H1 (cell line): ENCODE measurements around the gene KPNA4. TPM values are rescaled to one million over a fixed set of nuclear protein-coding genes. Genes with fewer than 3 reads are reported as not detected.

ENCODE experiments used
- CTCF ChIA-PET: fragments of 300-600 bp; sonication (Branson Sonifier 250); formaldehyde crosslinking; loops from one replicate; lab custom pipeline; 2021; ENCODE audit not compliant: partially characterized antibody; lab: Charles Lee
- POLR2A ChIA-PET: fragments of 300-600 bp; sonication (Branson Sonifier 250); formaldehyde crosslinking; loops from one replicate; lab custom pipeline; 2021; ENCODE audit warnings: inconsistent platforms; ENCODE audit not compliant: partially characterized antibody; lab: Charles Lee
- DNase-seq, 2 experiments: peaks; one replicate each; pipeline versions ENCODE4 v3.0.0 to v3.0.0-alpha.2; 2010 to 2022; ENCODE audit warnings: low spot score in 2 of 2, low read depth in 1 of 2, mixed read lengths in 1 of 2
- FAIRE-seq: peaks from 2 replicates; lab custom pipeline; 2011; peaks lifted over from hg19 to GRCh38; lab: Jason Lieb, UNC
- H2AFZ ChIP-seq: 2 replicates; pipeline ENCODE4 v1.8.1; 2012; ENCODE audit warnings: low read length, inconsistent platforms
- H2AK5ac ChIP-seq: 2 replicates; pipeline ENCODE4 v1.6.1; 2013; ENCODE audit warnings: low read depth, low read length
- H2BK120ac ChIP-seq: replicated peaks from 2 replicates; pipeline ENCODE3; 2013; ENCODE audit warnings: low read depth, low read length, inconsistent platforms
- H2BK12ac ChIP-seq: 2 replicates; pipeline ENCODE4 v1.6.1; 2013; ENCODE audit warnings: low read depth, low read length
- H2BK15ac ChIP-seq: 2 replicates; pipeline ENCODE4 v1.6.1; 2013; ENCODE audit warnings: low read length
- H2BK20ac ChIP-seq: 2 replicates; pipeline ENCODE4 v1.6.1; 2013; ENCODE audit warnings: low read length
- H2BK5ac ChIP-seq: 2 replicates; pipeline ENCODE4 v1.6.1; 2013; ENCODE audit warnings: low read depth, low read length
- H3K14ac ChIP-seq: 2 replicates; pipeline ENCODE4 v1.6.1; 2013; ENCODE audit warnings: inconsistent platforms; ENCODE audit not compliant: insufficient read length
- H3K18ac ChIP-seq: 2 replicates; pipeline ENCODE4 v1.6.1; 2013; ENCODE audit warnings: low read length; ENCODE audit errors: extremely low read depth
- H3K23ac ChIP-seq: 2 replicates; pipeline ENCODE4 v1.6.1; 2013; ENCODE audit warnings: inconsistent platforms; ENCODE audit not compliant: insufficient read length
- H3K23me2 ChIP-seq: 2 replicates; pipeline ENCODE4 v1.6.1; 2013; ENCODE audit warnings: low read depth, low read length
- H3K27ac ChIP-seq: 2 replicates; pipeline ENCODE4 v1.6.1; 2011; ENCODE audit warnings: low read depth, low read length, inconsistent platforms
- H3K27me3 ChIP-seq, 4 experiments: replicated peaks in 1 of 4; 1 replicate in 1 of 4; 2 replicates in 3 of 4; pipeline versions ENCODE4 v1.6.1 to v1.8.1; 2011 to 2013; ENCODE audit warnings: low read length in 3 of 4, mild to moderate bottlenecking in 3 of 4, inconsistent platforms in 2 of 4, mixed read lengths in 2 of 4, moderate library complexity in 1 of 4; ENCODE audit not compliant: control insufficient read depth in 3 of 4, insufficient read depth in 3 of 4; ENCODE audit errors: extremely low read depth in 1 of 4
- H3K36me3 ChIP-seq, 4 experiments: 2 replicates each; pipeline versions ENCODE4 v1.6.1 to v1.8.1; 2011 to 2013; ENCODE audit warnings: mild to moderate bottlenecking in 4 of 4, low read length in 3 of 4, moderate library complexity in 2 of 4, control low read depth in 1 of 4, inconsistent platforms in 1 of 4; ENCODE audit not compliant: insufficient read depth in 4 of 4, control insufficient read depth in 2 of 4
- H3K4ac ChIP-seq: replicated peaks from 2 replicates; pipeline ENCODE3; 2013; ENCODE audit warnings: low read length, low read depth, mixed read lengths, inconsistent platforms; ENCODE audit not compliant: insufficient read length
- H3K4me1 ChIP-seq, 4 experiments: replicated peaks in 1 of 4; 1 replicate in 1 of 4; 2 replicates in 3 of 4; pipeline versions ENCODE4 v1.6.1 to v1.8.1; 2011 to 2013; ENCODE audit warnings: low read length in 3 of 4, inconsistent platforms in 2 of 4, mixed read lengths in 1 of 4; ENCODE audit not compliant: insufficient read depth in 4 of 4, control insufficient read depth in 3 of 4
- H3K4me2 ChIP-seq, 2 experiments: 2 replicates each; pipeline versions ENCODE4 v1.6.1 to v1.8.1; 2011 to 2013; ENCODE audit warnings: low read depth in 2 of 2, low read length in 2 of 2, control low read depth in 1 of 2, inconsistent platforms in 1 of 2, mild to moderate bottlenecking in 1 of 2; ENCODE audit not compliant: insufficient read depth in 1 of 2
- H3K4me3 ChIP-seq, 4 experiments: fragments of 200-600, 300-600 bp in 1 of 4; sonication (generic), shearing (Covaris generic), sonication (Bioruptor Twin) in 1 of 4; 2 replicates each; pipeline versions ENCODE4 v1.5.1 to v1.8.1; 2011 to 2016; ENCODE audit warnings: low read length in 4 of 4, low read depth in 3 of 4, control low read depth in 2 of 4, inconsistent platforms in 2 of 4, mild to moderate bottlenecking in 2 of 4, mixed read lengths in 1 of 4, moderate library complexity in 1 of 4; ENCODE audit not compliant: insufficient read depth in 2 of 4; ENCODE audit errors: extremely low read depth in 1 of 4
- H3K56ac ChIP-seq: replicated peaks from 2 replicates; pipeline ENCODE3; 2013; ENCODE audit warnings: low read depth, mild to moderate bottlenecking, mixed read lengths, low read length, inconsistent platforms; ENCODE audit not compliant: insufficient read length
- H3K79me1 ChIP-seq: 2 replicates; pipeline ENCODE4 v1.6.1; 2013; ENCODE audit warnings: low read depth, low read length, control low read depth
- H3K79me2 ChIP-seq, 2 experiments: 2 replicates each; pipeline versions ENCODE4 v1.6.1 to v1.8.1; 2012 to 2013; ENCODE audit warnings: low read length in 2 of 2, mild to moderate bottlenecking in 2 of 2, inconsistent platforms in 1 of 2; ENCODE audit not compliant: insufficient read depth in 2 of 2, control insufficient read depth in 1 of 2
- H3K9ac ChIP-seq, 4 experiments: replicated peaks in 1 of 4; 1 replicate in 1 of 4; 2 replicates in 3 of 4; pipeline versions ENCODE4 v1.6.1 to v1.8.1; 2011 to 2013; ENCODE audit warnings: low read depth in 3 of 4, low read length in 3 of 4, control low read depth in 2 of 4, mild to moderate bottlenecking in 2 of 4, moderate library complexity in 2 of 4, inconsistent platforms in 1 of 4; ENCODE audit errors: extremely low read depth in 1 of 4
- H3K9me3 ChIP-seq, 2 experiments: 2 replicates each; pipeline versions ENCODE4 v1.6.1 to v1.8.1; 2012 to 2013; ENCODE audit warnings: mild to moderate bottlenecking in 2 of 2, moderate library complexity in 2 of 2, control low read depth in 1 of 2, inconsistent platforms in 1 of 2, low read depth in 1 of 2, low read length in 1 of 2, mixed read lengths in 1 of 2; ENCODE audit not compliant: insufficient read depth in 2 of 2
- H4K20me1 ChIP-seq, 2 experiments: replicated peaks in 1 of 2; 2 replicates each; pipeline versions ENCODE3 to v1.8.1; 2011 to 2013; ENCODE audit warnings: inconsistent platforms in 2 of 2, low read length in 2 of 2, mild to moderate bottlenecking in 1 of 2; ENCODE audit not compliant: insufficient read depth in 2 of 2, control insufficient read depth in 1 of 2
- H4K5ac ChIP-seq: 2 replicates; pipeline ENCODE4 v1.6.1; 2013; ENCODE audit warnings: low read length, low read depth, mixed read lengths, inconsistent platforms; ENCODE audit not compliant: insufficient read length
- H4K8ac ChIP-seq: 2 replicates; pipeline ENCODE4 v1.8.0; 2013; ENCODE audit warnings: mild to moderate bottlenecking, moderate library complexity, low read length, inconsistent platforms; ENCODE audit not compliant: insufficient read depth; ENCODE audit errors: extremely low read depth
- H4K91ac ChIP-seq: replicated peaks from 2 replicates; pipeline ENCODE3; 2013; ENCODE audit warnings: low read length, mixed read lengths, inconsistent platforms; ENCODE audit not compliant: insufficient read length
- ASH2L ChIP-seq: fragments of 200-600, 300-600 bp; sonication (generic); IDR thresholded peaks from one replicate; pipeline ENCODE4 v1.7.1; 2017; ENCODE audit warnings: low read length
- BACH1 ChIP-seq: IDR thresholded peaks from 2 replicates; pipeline ENCODE4 v1.6.1; 2012; ENCODE audit warnings: low read length, improper control_type of control experiment
- HDAC6 ChIP-seq: IDR thresholded peaks from one replicate; pipeline ENCODE4 v1.7.1; 2012; ENCODE audit warnings: low read depth, mild to moderate bottlenecking, inconsistent platforms, low read length, moderate library complexity
- JUND ChIP-seq: IDR thresholded peaks from 2 replicates; pipeline ENCODE4 v1.6.1; 2011; ENCODE audit warnings: mild to moderate bottlenecking, improper control_type of control experiment, low read length
- KDM4A ChIP-seq: IDR thresholded peaks from one replicate; pipeline ENCODE4 v1.7.1; 2012; ENCODE audit warnings: low read depth, mild to moderate bottlenecking, moderate library complexity, low read length, inconsistent platforms; ENCODE audit not compliant: severe bottlenecking
- POLR2A ChIP-seq, 2 experiments: IDR thresholded peaks; 1 replicate in 1 of 2; 2 replicates in 1 of 2; pipeline ENCODE4 v1.6.1; 2011; ENCODE audit warnings: low read depth in 2 of 2, low read length in 2 of 2, mild to moderate bottlenecking in 2 of 2; ENCODE audit errors: control extremely low read depth in 1 of 2
- SAP30 ChIP-seq: fragments of 300-600 bp; sonication (generic); IDR thresholded peaks from 2 replicates; pipeline ENCODE4 v1.7.1; 2012; ENCODE audit warnings: low read length, moderate library complexity, mild to moderate bottlenecking, inconsistent platforms; ENCODE audit not compliant: insufficient read depth, insufficient replicate concordance
- SP4 ChIP-seq: IDR thresholded peaks from 2 replicates; pipeline ENCODE4 v1.6.1; 2012; ENCODE audit warnings: low read length, inconsistent platforms
- SUZ12 ChIP-seq: fragments of 200-600 bp; sonication (generic); IDR thresholded peaks from 2 replicates; pipeline ENCODE4 v1.6.1; 2012; ENCODE audit warnings: mild to moderate bottlenecking, inconsistent platforms, low read length, moderate library complexity, mixed read lengths
- TAF1 ChIP-seq: IDR thresholded peaks from 2 replicates; pipeline ENCODE4 v1.6.1; 2011; ENCODE audit warnings: mild to moderate bottlenecking, low read depth, low read length
- TBP ChIP-seq: IDR thresholded peaks from 2 replicates; pipeline ENCODE4 v1.6.1; 2011; ENCODE audit warnings: low read depth, low read length, improper control_type of control experiment
- polyA plus RNA-seq, 7 experiments: library from polyadenylated mRNA; depleted of rRNA in 3 of 7; stranded (reverse) in 5 of 7; unstranded in 2 of 7; fragments of >200 nt in 5 of 7; fragments of 200-250 nt in 2 of 7; gene quantifications; 1 replicate in 5 of 7; 2 replicates in 1 of 7; 4 replicates in 1 of 7; pipeline versions ENCODE4 v1.2.1 to v1.2.3, GENCODE V29; 2011 to 2013; ENCODE audit warnings: missing spikeins in 2 of 7, mixed read lengths in 2 of 7
- total RNA-seq: library from RNA; stranded (reverse); fragmentation: NEBNext Ultra II Directional; extraction: Animal tissue kit (Norgen Biotek cat#: 25700); gene quantifications from 2 replicates; pipeline ENCODE4 v1.2.1, GENCODE V29; 2021
- TF ChIP-seq, protein P1 (sequence below): IDR thresholded peaks from 2 replicates; pipeline ENCODE4 v1.6.1; 2012; ENCODE audit warnings: inconsistent platforms
- TF ChIP-seq, protein P2 (sequence below): IDR thresholded peaks from 2 replicates; pipeline ENCODE4 v1.6.1; 2012; ENCODE audit warnings: low read length, inconsistent platforms

KPNA4 gene
- total and polyA plus RNA-seq, 2 of the 8 experiments (the other 6 are each of a cell fraction or from before 2014, with no cell fraction given) = 13.2 to 81.9 TPM

- Histone ChIP-seq H3K4ac (no peak overlapping the region), H3K36me3 (peaks cover 0 to 19% (median 0%) of the 10 kb centered on the region in 4 experiments; a peak in 2 of 8 replicates), H3K9me3 (no peaks in the 10 kb centered on the region), H4K91ac (no peak overlapping the region), H3K23me2 (peaks cover 1% of the 10 kb centered on the region; the same call in 1 of the 2 replicates), H3K56ac (no peak overlapping the region), H2BK120ac (no peak overlapping the region), H2BK20ac (no peak overlapping the region), H2BK12ac (no peak overlapping the region), H3K4me1 (no peaks in the 10 kb centered on the region; a peak in 2 of 7 replicates), H3K23ac (no peak overlapping the region), H3K4me2 (no peak overlapping the region), H2AK5ac (no peak overlapping the region), H3K18ac (no peak overlapping the region), H2AFZ (no peak overlapping the region), H4K8ac (no peak overlapping the region), H2BK5ac (no peak overlapping the region), H2BK15ac (no peak overlapping the region), H4K5ac (no peak overlapping the region), H3K9ac (no peak overlapping the region), H3K14ac (no peak overlapping the region), H3K27ac (no peak overlapping the region), H3K4me3 (no peak overlapping the region), H4K20me1 (peaks cover 7 to 10% of the 10 kb centered on the region in 2 experiments), H3K79me1 (peaks cover 2% of the 10 kb centered on the region; the same call in 1 of the 2 replicates), H3K79me2 (peaks cover 0 to 78% of the 10 kb centered on the region in 2 experiments; a peak in 3 of 4 replicates), H3K27me3 (no peaks in the 10 kb centered on the region)
- ChIA-PET CTCF (interaction anchor here (0.6 to 0.9 kb wide), 3 partner anchors 10 to 43 kb away, joined by 3 to 4 read pairs (median 3); no protein-coding TSS in a partner anchor), POLR2A (interaction anchor here (1.0 to 1.1 kb wide), 2 partner anchors 27 to 228 kb away, joined by 3 read pairs; no protein-coding TSS in a partner anchor)
- FAIRE-seq = no peak
- DNase-seq = no peak
- TF ChIP-seq JUND = no peak
- no peak for TF ChIP-seq SAP30
- no peak for TF ChIP-seq TAF1
- TF ChIP-seq SUZ12 = no peak
- no peak for TF ChIP-seq ASH2L
- no peak for TF ChIP-seq HDAC6
- no peak for TF ChIP-seq KDM4A
- TF ChIP-seq, protein P1, sequence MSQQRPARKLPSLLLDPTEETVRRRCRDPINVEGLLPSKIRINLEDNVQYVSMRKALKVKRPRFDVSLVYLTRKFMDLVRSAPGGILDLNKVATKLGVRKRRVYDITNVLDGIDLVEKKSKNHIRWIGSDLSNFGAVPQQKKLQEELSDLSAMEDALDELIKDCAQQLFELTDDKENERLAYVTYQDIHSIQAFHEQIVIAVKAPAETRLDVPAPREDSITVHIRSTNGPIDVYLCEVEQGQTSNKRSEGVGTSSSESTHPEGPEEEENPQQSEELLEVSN = no peak
- TF ChIP-seq POLR2A (IDR thresholded peaks at IDR 0.05; ENCODE audit: control extremely low read depth in 1 of 2, low read depth in 2 of 2, low read length in 2 of 2) = no peak
- no peak for TF ChIP-seq TBP
- TF ChIP-seq BACH1 = no peak
- TF ChIP-seq, protein P2, sequence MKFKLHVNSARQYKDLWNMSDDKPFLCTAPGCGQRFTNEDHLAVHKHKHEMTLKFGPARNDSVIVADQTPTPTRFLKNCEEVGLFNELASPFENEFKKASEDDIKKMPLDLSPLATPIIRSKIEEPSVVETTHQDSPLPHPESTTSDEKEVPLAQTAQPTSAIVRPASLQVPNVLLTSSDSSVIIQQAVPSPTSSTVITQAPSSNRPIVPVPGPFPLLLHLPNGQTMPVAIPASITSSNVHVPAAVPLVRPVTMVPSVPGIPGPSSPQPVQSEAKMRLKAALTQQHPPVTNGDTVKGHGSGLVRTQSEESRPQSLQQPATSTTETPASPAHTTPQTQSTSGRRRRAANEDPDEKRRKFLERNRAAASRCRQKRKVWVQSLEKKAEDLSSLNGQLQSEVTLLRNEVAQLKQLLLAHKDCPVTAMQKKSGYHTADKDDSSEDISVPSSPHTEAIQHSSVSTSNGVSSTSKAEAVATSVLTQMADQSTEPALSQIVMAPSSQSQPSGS = no peak
- TF ChIP-seq SP4 = no peak
Measured at GRCh38 chr3:160538895-160539294, 26.5 kb downstream of the KPNA4 start.
